WI38 (cell line): ENCODE data around the gene ACVR1C.
"Not testable (repeated sequence)": the region's sequence is repeated elsewhere in the genome, so short reads cannot be mapped to it uniquely, and the experiment has no call there.

Source experiments
- H3K4me3 ChIP-seq: 2 replicates; pipeline ENCODE4 v1.5.1; 2011; ENCODE audit warnings: low read depth, mild to moderate bottlenecking, control low read depth, low read length
- TF ChIP-seq, protein P1 (sequence below): IDR thresholded peaks from 2 replicates; pipeline ENCODE4 v1.5.1; 2012; ENCODE audit warnings: low read depth, mild to moderate bottlenecking, control low read depth, low read length

Gene ACVR1C

DNA sequence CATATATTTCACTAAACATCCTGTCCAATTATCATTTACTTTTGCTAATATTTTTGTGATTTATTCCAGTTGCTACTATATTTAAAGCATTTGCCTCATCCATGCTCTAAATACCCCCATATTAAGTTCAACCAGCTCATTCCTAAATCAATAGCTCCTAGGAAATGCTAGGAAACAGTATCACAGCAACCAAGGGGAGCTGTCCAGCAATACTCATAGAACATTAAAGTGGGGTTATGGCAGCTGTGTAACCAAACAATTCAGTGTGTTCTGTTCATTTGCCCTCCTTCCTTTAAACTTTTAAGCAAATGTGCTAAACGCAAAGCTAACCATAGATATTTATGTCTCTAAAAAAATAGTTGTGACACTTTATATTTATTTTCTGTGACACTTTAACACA lies 41.1 kb downstream of the ACVR1C start:
- TF ChIP-seq, protein P1, sequence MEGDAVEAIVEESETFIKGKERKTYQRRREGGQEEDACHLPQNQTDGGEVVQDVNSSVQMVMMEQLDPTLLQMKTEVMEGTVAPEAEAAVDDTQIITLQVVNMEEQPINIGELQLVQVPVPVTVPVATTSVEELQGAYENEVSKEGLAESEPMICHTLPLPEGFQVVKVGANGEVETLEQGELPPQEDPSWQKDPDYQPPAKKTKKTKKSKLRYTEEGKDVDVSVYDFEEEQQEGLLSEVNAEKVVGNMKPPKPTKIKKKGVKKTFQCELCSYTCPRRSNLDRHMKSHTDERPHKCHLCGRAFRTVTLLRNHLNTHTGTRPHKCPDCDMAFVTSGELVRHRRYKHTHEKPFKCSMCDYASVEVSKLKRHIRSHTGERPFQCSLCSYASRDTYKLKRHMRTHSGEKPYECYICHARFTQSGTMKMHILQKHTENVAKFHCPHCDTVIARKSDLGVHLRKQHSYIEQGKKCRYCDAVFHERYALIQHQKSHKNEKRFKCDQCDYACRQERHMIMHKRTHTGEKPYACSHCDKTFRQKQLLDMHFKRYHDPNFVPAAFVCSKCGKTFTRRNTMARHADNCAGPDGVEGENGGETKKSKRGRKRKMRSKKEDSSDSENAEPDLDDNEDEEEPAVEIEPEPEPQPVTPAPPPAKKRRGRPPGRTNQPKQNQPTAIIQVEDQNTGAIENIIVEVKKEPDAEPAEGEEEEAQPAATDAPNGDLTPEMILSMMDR = no peak
- no peak overlapping the region for H3K4me3 ChIP-seq

DNA sequence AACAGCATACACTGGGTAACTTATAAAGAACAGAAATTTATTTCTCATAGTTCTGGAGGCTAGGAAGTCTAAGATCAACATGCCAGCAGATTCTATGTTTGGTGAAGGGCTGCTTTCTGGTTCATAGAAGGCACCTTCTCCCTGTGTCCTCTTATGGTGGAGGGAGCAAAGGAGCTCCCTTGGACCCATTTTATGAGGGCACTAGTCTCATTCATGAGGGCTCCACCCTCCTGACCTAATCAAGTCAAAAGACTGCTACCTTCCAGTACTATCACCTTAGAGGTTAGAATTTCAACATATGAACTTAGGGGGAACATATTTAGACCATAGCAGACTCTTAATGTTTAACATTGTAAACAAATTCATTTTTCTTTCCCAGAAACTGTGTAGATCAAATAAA lies 54.5 kb downstream of the ACVR1C start:
- TF ChIP-seq, protein P1 = no peak
- H3K4me3 ChIP-seq = no peak overlapping the region

DNA sequence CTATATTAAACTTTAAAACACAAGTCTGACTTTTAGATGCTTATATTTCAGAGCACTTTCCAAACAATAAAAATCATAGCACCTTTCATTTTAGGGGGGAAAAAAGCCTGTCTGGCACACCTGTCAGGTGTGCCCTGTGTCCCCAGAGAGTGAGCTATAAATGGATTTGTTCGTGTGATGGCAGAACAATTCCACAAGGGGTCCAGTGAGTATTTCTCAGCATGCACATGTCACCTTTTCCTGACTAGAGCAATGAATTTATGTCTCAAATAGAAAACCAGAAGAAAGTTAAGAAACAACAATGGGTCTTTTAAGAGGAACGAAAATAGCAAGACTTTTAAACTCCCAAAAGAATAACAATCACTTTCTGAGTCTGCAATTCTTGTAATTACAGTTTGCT lies 55.9 kb downstream of the ACVR1C start:
- TF ChIP-seq, protein P1 = no peak
- H3K4me3 ChIP-seq = no peak overlapping the region

DNA sequence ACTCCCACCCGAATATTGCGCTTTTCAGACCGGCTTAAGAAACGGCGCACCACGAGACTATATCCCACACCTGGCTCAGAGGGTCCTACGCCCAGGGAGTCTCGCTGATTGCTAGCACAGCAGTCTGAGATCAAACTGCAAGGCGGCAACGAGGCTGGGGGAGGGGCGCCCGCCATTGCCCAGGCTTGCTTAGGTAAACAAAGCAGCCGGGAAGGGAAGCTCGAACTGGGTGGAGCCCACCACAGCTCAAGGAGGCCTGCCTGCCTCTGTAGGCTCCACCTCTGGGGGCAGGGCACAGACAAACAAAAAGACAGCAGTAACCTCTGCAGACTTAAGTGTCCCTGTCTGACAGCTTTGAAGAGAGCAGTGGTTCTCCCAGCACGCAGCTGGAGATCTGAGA lies 62.0 kb downstream of the ACVR1C start:
- H3K4me3 ChIP-seq = not testable (repeated sequence)

DNA sequence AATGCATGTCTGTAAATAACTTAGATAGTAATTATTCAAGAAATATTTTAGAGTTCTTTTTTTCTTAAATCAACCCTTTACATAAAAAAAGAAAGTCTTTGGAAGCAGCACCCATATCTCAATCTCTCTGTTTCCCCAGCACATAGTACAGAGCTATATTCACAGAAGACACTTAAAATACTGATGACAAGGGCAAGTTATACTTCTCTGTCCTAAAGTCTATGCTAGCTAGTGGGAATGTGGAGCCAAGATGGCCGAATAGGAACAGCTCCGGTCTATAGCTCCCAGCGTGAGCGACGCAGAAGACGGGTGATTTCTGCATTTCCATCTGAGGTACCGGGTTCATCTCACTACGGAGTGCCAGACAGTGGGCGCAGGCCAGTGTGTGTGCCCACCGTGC lies 62.6 kb downstream of the ACVR1C start:
- not testable (repeated sequence) for H3K4me3 ChIP-seq

DNA sequence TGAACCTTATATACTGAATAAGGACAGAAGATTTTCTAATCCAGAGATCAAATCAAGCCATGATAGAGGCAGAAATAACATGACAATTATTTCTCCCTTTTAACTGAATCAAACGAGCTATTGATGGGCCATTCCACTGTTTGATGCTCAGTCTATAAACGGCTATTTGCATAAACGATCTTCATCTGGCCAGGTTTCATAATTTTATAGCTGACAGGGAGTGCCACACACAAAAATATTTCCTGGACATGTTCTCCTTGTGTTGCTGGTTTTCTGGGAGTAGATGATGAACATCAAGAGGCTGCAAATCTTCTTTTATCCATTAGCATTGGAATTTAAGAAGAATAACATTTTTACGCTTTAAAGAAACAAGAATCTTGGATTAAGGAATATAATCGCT lies 63.1 kb downstream of the ACVR1C start:
- TF ChIP-seq, protein P1 = no peak

DNA sequence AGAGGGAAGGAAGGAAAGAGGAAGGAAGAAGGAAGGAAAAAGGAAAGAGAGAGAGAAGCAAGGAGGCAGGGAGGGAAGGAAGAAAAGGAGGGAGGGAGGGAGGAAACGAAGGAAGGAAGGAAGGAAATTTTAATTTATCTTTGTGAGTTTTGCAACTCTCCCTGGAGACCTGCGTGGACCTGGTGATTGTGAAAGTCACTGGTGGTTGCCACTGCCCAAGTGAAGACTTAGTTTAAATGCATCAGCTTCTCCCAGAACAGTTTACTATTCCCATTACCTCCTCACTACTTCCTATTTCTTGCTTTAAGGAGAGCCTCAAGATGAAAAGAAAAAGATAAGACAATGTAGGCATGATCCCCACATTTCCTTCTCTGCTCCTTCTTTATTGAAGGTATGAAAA lies 68.8 kb downstream of the ACVR1C start:
- H3K4me3 ChIP-seq = no peak overlapping the region

More for the DNA sequence above, 63.1 kb downstream of the ACVR1C start:
- no peak overlapping the region for H3K4me3 ChIP-seq

DNA sequence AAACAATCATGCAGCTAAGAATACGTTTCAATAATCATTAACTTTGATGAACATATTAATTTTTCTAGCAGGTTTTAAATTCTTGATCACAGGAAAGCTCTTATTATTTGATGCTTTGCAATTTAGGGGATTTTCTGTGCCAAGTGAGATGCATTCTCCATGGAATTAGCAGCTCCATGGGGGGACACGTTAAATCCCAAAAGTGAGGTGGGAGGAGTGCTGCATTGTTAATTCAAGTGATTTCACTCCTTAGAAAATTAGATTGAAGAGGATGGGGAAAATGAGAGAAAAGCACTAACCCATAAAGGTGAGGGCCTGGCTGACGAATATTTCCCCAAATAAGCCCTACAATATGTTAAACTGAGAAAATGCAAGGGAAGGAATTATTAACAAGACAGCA lies 69.2 kb downstream of the ACVR1C start:
- no peak overlapping the region for H3K4me3 ChIP-seq
- TF ChIP-seq, protein P1 = no peak

More for the DNA sequence above, 68.8 kb downstream of the ACVR1C start:
- TF ChIP-seq, protein P1 = no peak
